SK-N-MC (cell line): ENCODE data around the gene OBSCN.

Source experiments
- DNase-seq: peaks from one replicate; pipeline ENCODE4 v3.0.0-alpha.2; 2011; ENCODE audit warnings: low read depth, low spot score
- H3K27ac ChIP-seq: fragments of 200-600 bp; sonication (generic); 2 replicates; pipeline ENCODE4 v1.5.1; 2016; ENCODE audit warnings: mixed run types
- H3K36me3 ChIP-seq: fragments of 200-600 bp; sonication (generic); 2 replicates; pipeline ENCODE4 v1.6.1; 2017; ENCODE audit warnings: antibody characterized with exemption, low read length, mixed read lengths; ENCODE audit not compliant: insufficient read depth
- H3K4me3 ChIP-seq: fragments of 200-600 bp; sonication (generic); 2 replicates; pipeline ENCODE4 v1.5.1; 2016
- H3K9ac ChIP-seq: fragments of 200-600 bp; sonication (generic); 2 replicates; pipeline ENCODE4 v1.8.0; 2017; ENCODE audit warnings: mixed run types, mixed read lengths; ENCODE audit not compliant: insufficient read length
- H3K9me3 ChIP-seq: fragments of 200-600 bp; sonication (generic); 2 replicates; pipeline ENCODE4 v1.6.1; 2017; ENCODE audit warnings: low read depth, mild to moderate bottlenecking, antibody characterized with exemption, low read length, moderate library complexity, mixed read lengths
- EZH2 ChIP-seq: fragments of 200-600 bp; sonication (generic); IDR thresholded peaks from one replicate; pipeline ENCODE4 v1.6.1; 2017; ENCODE audit warnings: antibody characterized with exemption
- FOXP2 ChIP-seq: optimal IDR thresholded peaks from 2 replicates; pipeline ENCODE3; 2011; ENCODE audit warnings: mild to moderate bottlenecking, moderate library complexity; ENCODE audit not compliant: insufficient read depth; ENCODE audit errors: extremely low read length, control extremely low read depth
- POLR2AphosphoS5 ChIP-seq: IDR thresholded peaks from 2 replicates; pipeline ENCODE4 v1.6.1; 2012; ENCODE audit warnings: mild to moderate bottlenecking, low read depth, low read length, borderline replicate concordance

Gene OBSCN

GRCh38 chr1:228323401-228323800 lies 115.6 kb downstream of the OBSCN start:
- Histone ChIP-seq H3K9ac (no peak overlapping the region), H3K27ac (no peak overlapping the region), H3K9me3 (no peaks in the 10 kb centered on the region), H3K36me3 (no peaks in the 10 kb centered on the region; the same call in 1 of the 2 replicates), H3K4me3 (no peak overlapping the region)
- DNase-seq = no peak
- TF ChIP-seq POLR2AphosphoS5 (no peak), FOXP2 (no peak), EZH2 (no peak)

- Histone ChIP-seq H3K36me3 (no peaks in the 10 kb centered on the region; the same call in 1 of the 2 replicates), H3K4me3 (no peak overlapping the region), H3K9me3 (no peaks in the 10 kb centered on the region), H3K27ac (no peak overlapping the region), H3K9ac (no peak overlapping the region)
- TF ChIP-seq FOXP2 (no peak), EZH2 (no peak), POLR2AphosphoS5 (no peak)
- DNase-seq = no peak
These were observed 117.4 kb downstream of the OBSCN start for GRCh38 chr1:228325267-228325666.

- TF ChIP-seq FOXP2 (no peak), EZH2 (no peak), POLR2AphosphoS5 (no peak)
- Histone ChIP-seq H3K9ac (no peak overlapping the region), H3K9me3 (no peaks in the 10 kb centered on the region), H3K27ac (no peak overlapping the region), H3K36me3 (no peaks in the 10 kb centered on the region), H3K4me3 (no peak overlapping the region)
- no peak for DNase-seq
These were observed 122.0 kb downstream of the OBSCN start for GRCh38 chr1:228329887-228330286.

- no peak for DNase-seq
- H3K9me3 ChIP-seq = no peaks in the 10 kb centered on the region
- no peak for TF ChIP-seq FOXP2
- no peak for TF ChIP-seq POLR2AphosphoS5
- TF ChIP-seq EZH2 = no peak
- no peak overlapping the region for H3K9ac ChIP-seq
- H3K36me3 ChIP-seq = no peaks in the 10 kb centered on the region
- no peak overlapping the region for H3K4me3 ChIP-seq
- H3K27ac ChIP-seq = no peak overlapping the region
These were observed 125.2 kb downstream of the OBSCN start for GRCh38 chr1:228332797-228333738.

- no peak overlapping the region for H3K9ac ChIP-seq
- DNase-seq = no peak
- H3K36me3 ChIP-seq = no peaks in the 10 kb centered on the region
- H3K9me3 ChIP-seq = no peaks in the 10 kb centered on the region
- H3K4me3 ChIP-seq = no peak overlapping the region
- TF ChIP-seq FOXP2 = no peak
- H3K27ac ChIP-seq = no peak overlapping the region
These were observed 125.9 kb downstream of the OBSCN start for GRCh38 chr1:228333739-228334115.

GRCh38 chr1:228334226-228334935 lies 126.5 kb downstream of the OBSCN start:
- Histone ChIP-seq H3K27ac (no peak overlapping the region), H3K4me3 (no peak overlapping the region), H3K9ac (no peak overlapping the region), H3K9me3 (no peaks in the 10 kb centered on the region), H3K36me3 (no peaks in the 10 kb centered on the region)
- TF ChIP-seq FOXP2 (no peak), EZH2 (no peak), POLR2AphosphoS5 (no peak)
- DNase-seq = no peak

- no peak for DNase-seq
- Histone ChIP-seq H3K4me3 (no peak overlapping the region), H3K9me3 (no peaks in the 10 kb centered on the region), H3K36me3 (no peaks in the 10 kb centered on the region), H3K27ac (no peak overlapping the region), H3K9ac (no peak overlapping the region)
- TF ChIP-seq EZH2 (no peak), FOXP2 (no peak), POLR2AphosphoS5 (no peak)
These were observed 127.1 kb downstream of the OBSCN start for GRCh38 chr1:228334954-228335353.
